ENCODE data around the gene ZNF195. TPM values are rescaled to one million over a fixed set of nuclear protein-coding genes. Genes with fewer than 3 reads are reported as not detected.
"Not testable (repeated sequence)": the region's sequence is repeated elsewhere in the genome, so short reads cannot be mapped to it uniquely, and the experiment has no call there.

The ZNF195 gene
- total RNA-seq, 4 donors from 2014 or later, result 9.4 to 24.0 (median 15.6) TPM

DNA sequence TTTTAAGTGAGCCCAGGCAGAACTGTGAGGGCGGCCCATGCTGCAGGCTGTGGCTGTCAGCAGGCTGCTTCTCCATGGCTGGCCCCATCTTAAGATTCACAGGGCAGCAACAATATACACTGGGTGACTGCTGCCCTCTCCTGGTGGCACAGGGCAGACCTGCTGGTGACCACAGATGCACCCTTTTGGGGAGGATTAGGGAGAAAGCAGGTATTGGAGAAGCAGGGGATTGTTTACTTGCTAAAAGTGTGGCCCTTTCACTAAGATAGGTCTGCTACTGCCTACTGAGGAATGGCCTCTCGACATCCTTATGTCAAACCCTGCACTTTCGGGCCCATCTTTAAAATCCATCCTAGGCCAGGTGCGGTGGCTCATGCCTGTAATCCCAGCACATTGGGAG, 38.1 kb upstream of the ZNF195 start:
- peak in 1 of 2 donors; percentile 33 for DNase-seq
- H3K4me1 ChIP-seq; H3K4me3 ChIP-seq; H3K27me3 ChIP-seq; intact Hi-C loops (cut with DNase I; ENCODE audit: low total_unique reads); H3K36me3 ChIP-seq; H3K27ac ChIP-seq; H3K9me3 ChIP-seq: not testable (repeated sequence)
- TF ChIP-seq, protein P1, sequence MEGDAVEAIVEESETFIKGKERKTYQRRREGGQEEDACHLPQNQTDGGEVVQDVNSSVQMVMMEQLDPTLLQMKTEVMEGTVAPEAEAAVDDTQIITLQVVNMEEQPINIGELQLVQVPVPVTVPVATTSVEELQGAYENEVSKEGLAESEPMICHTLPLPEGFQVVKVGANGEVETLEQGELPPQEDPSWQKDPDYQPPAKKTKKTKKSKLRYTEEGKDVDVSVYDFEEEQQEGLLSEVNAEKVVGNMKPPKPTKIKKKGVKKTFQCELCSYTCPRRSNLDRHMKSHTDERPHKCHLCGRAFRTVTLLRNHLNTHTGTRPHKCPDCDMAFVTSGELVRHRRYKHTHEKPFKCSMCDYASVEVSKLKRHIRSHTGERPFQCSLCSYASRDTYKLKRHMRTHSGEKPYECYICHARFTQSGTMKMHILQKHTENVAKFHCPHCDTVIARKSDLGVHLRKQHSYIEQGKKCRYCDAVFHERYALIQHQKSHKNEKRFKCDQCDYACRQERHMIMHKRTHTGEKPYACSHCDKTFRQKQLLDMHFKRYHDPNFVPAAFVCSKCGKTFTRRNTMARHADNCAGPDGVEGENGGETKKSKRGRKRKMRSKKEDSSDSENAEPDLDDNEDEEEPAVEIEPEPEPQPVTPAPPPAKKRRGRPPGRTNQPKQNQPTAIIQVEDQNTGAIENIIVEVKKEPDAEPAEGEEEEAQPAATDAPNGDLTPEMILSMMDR (IDR thresholded peaks at IDR 0.05), result peak; percentile 27 to 51 (median 44)

DNA sequence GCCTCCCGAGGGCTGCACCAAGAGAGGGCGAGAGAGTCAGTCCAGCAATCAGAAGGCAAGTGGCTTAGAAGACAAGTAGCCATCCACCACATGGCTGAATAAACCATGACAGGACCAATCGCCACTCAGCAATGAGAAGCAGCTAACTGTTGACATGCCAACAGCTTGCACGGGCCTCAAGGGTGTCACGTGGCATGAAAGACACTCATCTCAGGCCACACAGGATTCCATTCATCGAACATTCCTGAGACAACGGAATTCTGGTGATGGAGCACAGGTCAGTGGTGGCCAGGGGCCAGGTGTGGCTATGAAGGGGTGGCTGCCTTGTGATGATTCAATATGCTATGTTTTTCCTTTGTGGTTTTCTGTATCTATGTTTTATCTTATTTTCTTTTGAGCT, 36.4 kb upstream of the ZNF195 start:
- H3K27me3 ChIP-seq; intact Hi-C loops (cut with DNase I; ENCODE audit: low total_unique reads); H3K4me1 ChIP-seq; H3K9me3 ChIP-seq; DNase-seq; H3K36me3 ChIP-seq; H3K27ac ChIP-seq; H3K4me3 ChIP-seq: not testable (repeated sequence)

DNA sequence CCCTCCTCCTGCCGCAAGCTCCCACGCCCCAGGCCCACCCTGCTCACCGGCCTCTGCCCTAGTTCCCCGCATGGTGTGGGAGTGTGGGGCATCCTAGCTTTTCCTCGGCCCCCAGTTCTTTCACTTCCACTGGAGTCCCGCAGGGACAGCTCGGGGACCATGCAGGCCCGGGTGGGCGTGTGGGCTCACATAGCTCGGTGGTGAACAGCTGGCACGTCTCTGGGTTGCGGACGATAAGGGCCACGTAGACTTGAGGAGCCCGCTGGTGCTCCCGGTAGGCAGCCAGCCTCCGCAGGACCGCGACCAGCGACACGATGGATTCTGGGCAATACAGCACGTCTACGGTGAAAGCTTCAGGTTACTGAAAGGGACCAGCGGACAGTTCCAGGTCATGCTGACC, 34.7 kb upstream of the ZNF195 start:
- DNase-seq; H3K27ac ChIP-seq; H3K4me3 ChIP-seq; H3K4me1 ChIP-seq; H3K36me3 ChIP-seq; intact Hi-C loops (cut with DNase I; ENCODE audit: low total_unique reads); H3K27me3 ChIP-seq; H3K9me3 ChIP-seq: not testable (repeated sequence)

DNA sequence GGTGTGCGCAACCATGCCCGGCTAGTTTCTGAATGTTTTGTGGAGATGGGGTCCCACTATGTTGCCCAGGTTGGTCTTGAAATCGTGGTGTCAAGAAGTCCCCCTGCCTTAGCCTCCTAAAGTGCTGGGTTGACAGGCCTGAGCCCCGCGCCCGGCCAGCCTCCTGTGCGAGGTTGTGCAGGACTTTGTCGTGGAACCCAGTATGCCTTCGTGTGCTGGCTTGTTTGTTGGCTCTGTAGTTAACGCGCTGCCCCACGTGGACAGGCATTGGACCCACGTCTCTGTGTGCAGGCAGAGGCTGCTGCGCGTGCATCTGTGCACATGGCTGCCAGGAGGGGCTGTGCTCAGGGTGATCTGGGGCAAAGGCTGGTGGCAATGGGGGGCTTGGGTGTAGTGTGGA, 33.9 kb upstream of the ZNF195 start:
- Histone ChIP-seq H3K4me1 (no peaks in the 10 kb centered on the region), H3K27me3 (no peaks in the 10 kb centered on the region), H3K36me3 (no peaks in the 10 kb centered on the region), H3K4me3 (no peak overlapping the region), H3K27ac (no peak overlapping the region), H3K9me3 (no peaks in the 10 kb centered on the region)
- no peak for DNase-seq
- intact Hi-C loops (cut with DNase I; ENCODE audit: low total_unique reads), result no loop called here
- TF ChIP-seq, protein P1 (IDR thresholded peaks at IDR 0.05), result no peak
- TF ChIP-seq POLR2A (IDR thresholded peaks at IDR 0.05), result no peak

DNA sequence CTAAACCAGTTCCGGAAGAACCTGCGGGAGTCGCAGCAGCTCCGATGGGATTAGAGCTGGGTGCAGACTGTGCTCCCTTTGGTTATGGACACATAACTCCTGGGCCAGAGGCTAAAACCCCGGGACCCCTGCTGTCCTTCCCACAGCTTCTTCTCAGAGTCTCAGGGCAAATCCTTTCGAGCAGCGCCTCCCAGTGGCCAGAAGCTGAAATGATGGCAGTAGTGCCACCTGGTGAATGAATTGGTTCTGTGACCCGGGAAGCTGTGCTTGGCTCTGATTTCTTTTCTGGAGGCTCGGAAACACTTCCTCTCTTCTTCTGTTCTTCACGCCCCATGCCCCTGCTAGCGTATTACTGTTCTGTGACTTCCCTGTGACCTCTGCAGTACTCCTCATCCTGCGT, 29.8 kb upstream of the ZNF195 start:
- H3K36me3 ChIP-seq; intact Hi-C loops (cut with DNase I; ENCODE audit: low total_unique reads): not testable (repeated sequence)
- peak; percentile 46 to 63 for DNase-seq

DNA sequence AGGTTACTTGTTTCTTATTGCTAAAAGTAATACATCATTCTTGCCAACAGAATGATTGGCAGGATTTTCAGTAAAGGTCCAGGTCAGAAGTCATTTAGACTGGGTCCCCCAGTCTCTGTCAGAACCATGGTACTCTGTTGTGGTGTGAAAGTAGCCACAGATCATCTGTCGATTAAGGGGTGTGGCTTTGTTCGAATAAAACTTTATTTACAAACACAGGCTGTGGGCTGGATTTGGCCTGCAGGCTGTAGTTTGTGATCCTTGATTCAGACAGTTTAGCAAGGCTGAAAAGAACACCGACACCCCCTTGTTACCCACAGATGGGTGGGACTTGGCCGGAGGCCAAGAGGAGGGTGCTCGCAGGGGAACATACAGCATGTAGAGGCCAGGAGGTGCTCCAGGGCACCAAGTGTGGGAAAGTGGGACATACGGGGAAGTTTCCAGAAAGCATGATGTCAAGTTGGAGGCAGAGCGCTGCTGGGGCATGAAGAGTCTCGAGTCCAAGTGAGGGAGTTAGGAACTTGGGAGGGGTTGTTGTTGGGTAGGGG, 29.2 kb upstream of the ZNF195 start:
- H3K27me3 ChIP-seq; H3K9me3 ChIP-seq; H3K4me3 ChIP-seq; intact Hi-C loops (cut with DNase I; ENCODE audit: low total_unique reads); H3K27ac ChIP-seq; DNase-seq; H3K4me1 ChIP-seq; H3K36me3 ChIP-seq: not testable (repeated sequence)

More for the DNA sequence above, 29.8 kb upstream of the ZNF195 start:
- H3K27me3 ChIP-seq, H3K4me3 ChIP-seq, H3K27ac ChIP-seq, H3K9me3 ChIP-seq, H3K4me1 ChIP-seq: not testable (repeated sequence)
- TF ChIP-seq, protein P1 (IDR thresholded peaks at IDR 0.05), result peak; percentile 46 to 65 (median 56)

DNA sequence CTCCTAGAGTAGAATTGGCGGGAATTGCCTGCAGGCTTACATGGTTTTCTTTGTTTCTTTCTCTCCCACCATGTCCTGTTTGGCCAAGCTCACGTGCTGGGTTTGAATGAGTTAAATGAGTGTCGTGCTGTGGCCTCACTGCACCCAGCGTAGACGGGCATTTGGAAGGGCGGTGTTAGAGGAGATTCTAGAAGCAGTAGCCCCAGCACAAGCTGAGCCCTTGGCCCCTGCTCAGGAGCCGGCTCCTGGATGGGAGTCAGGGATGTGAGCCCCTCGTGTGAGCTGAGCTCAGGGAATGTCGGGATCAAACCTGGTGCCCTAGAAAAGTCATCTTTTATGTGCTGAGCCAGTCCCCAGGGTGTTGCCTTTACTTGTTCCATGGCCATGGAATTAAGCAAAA, 28.0 kb upstream of the ZNF195 start:
- H3K4me1 ChIP-seq; H3K27me3 ChIP-seq; H3K9me3 ChIP-seq; DNase-seq; H3K36me3 ChIP-seq; H3K27ac ChIP-seq; intact Hi-C loops (cut with DNase I; ENCODE audit: low total_unique reads); H3K4me3 ChIP-seq: not testable (repeated sequence)

DNA sequence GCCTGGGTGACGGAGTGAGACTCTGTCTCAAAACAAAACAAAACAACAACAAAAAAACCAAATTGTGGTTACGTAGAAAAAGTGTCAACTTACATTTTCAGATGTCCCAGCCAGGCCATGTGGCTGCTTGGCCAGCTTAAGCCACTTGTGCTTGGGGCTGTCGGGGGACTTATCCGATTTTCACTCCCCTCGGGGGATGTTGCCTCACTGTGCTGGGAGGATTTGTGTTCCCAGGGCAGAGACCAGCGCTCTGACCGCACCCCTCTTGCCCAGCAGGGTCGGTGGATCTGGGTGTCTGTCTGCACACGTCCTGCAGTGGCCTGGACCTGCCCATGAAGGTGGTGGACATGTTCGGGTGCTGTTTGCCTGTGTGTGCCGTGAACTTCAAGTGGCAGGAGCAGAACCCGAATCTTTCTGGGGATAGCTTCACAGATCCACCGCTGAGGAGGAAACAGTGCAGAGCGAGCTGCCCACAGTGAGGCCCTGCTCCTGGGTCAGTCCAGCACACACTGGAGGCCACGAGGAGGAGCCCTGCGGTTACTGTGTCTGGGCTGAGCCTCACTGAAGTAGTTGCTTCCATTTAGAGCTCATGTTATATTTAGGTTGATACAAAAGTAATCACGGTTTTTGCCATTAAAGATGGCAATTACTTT, 27.4 kb upstream of the ZNF195 start:
- H3K27ac ChIP-seq; intact Hi-C loops (cut with DNase I; ENCODE audit: low total_unique reads); H3K27me3 ChIP-seq; H3K4me3 ChIP-seq; H3K36me3 ChIP-seq; H3K4me1 ChIP-seq; DNase-seq; H3K9me3 ChIP-seq: not testable (repeated sequence)

DNA sequence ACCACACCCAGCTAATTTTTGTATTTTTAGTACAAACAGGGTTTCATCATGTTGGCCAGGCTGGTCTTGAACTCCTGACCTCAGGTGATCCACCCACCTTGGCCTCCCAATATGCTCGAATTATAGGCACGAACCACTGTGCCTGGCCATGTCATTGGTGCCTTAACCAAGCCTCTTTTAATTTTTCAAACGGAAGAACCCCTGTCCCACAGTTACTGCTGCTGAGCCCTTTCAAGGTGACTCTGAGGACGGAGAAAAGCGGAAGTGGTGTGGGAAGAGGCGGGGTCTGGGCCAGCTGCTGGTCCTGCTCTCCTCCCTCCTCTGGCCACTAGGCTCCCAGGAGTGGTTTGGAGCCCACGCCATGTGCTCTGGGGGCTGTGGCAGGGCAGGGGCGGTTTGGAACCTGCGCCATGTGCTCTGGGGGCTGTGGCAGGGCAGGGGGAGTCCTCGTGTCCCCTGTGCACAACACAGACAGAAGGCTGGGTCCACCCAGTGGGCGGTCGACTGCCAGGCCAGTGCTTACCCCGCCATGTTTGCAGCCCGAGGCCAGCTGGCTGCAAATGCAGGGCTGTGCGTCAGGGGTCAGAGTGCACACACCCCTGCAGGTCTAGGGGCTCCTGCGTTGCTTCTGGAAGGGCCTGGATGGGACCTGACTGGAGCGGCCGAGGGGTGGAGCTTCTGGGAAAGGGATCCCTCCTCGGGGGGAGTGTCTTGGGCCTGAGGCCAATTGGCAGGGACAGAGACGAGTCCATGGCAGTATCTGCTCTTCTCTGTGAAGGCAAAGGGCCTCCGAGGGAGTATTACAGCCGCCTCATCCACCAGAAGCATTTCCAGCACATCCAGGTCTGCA, 25.4 kb upstream of the ZNF195 start:
- not testable (repeated sequence) for H3K4me3 ChIP-seq

DNA sequence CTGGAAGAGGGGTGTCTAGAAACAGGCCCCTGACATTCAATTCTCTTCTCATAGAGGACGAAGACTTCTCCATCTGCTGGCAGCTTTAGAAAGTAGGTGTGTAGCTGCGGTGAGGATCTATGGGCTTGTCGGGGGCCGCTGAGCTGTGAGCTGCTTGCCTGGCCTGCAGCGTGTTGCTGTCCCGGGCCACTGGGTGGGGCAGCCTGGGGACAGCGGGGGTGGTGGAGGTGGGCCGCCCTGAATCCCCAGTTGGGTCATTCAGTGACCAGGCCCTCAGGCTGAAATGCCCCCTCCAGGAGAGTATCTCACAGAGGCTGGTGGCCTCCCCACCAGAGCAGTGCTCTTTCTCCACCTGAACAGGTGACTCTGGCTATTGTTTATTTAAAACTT, 23.9 kb upstream of the ZNF195 start:
- H3K27ac ChIP-seq; H3K36me3 ChIP-seq; DNase-seq; H3K4me1 ChIP-seq; H3K9me3 ChIP-seq; intact Hi-C loops (cut with DNase I; ENCODE audit: low total_unique reads); H3K27me3 ChIP-seq; H3K4me3 ChIP-seq: not testable (repeated sequence)

More for the DNA sequence above, 25.4 kb upstream of the ZNF195 start:
- peak; percentile 55 to 65 for DNase-seq
- H3K27ac ChIP-seq; intact Hi-C loops (cut with DNase I; ENCODE audit: low total_unique reads); H3K36me3 ChIP-seq; H3K4me1 ChIP-seq; H3K9me3 ChIP-seq; H3K27me3 ChIP-seq: not testable (repeated sequence)
